ENCODE results near the gene RASGEF1B.

The RASGEF1B gene

DNA sequence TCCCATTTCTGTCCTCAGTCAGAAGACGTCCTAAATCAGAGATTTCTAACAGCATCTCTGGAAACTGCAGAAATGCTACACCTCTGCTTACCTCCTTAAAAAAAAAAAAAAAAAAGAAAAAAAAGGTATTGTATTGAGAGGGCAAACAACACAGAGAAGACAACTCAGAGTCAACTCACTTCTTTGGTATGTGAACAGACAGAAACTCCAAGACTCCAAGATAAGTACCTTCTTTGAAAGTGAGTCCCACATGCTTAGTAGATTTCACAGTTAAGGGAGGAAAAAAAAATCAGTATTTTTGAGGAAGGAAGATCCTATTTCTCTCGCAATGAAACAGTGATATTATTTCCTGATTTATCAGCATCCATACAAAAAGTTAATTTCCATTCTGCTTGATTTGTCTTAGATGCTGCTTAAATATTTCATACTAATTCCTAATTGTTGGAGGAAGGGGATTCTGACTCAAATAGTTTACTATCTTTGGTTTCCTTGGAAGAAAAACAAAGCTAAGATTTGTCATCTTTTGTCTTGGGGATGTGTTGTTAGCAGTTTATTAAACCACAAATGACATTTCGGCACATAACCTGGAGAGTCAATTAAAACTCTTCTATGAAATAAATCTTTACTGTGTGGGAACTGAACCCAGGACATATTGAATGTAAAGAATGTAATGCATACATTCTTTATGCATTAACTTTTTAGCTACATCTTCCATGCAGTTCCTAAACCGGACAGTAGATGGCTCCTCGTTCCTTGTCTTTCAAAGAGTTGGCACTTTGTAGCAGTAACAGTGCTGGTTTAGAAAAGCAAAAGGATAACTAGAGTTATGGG is 4.7 kb downstream of the RASGEF1B start:
- DNase-seq (ENCODE audit: low read depth in 1 of 2, low spot score in 1 of 2), result peak; percentile 31 to 80

DNA sequence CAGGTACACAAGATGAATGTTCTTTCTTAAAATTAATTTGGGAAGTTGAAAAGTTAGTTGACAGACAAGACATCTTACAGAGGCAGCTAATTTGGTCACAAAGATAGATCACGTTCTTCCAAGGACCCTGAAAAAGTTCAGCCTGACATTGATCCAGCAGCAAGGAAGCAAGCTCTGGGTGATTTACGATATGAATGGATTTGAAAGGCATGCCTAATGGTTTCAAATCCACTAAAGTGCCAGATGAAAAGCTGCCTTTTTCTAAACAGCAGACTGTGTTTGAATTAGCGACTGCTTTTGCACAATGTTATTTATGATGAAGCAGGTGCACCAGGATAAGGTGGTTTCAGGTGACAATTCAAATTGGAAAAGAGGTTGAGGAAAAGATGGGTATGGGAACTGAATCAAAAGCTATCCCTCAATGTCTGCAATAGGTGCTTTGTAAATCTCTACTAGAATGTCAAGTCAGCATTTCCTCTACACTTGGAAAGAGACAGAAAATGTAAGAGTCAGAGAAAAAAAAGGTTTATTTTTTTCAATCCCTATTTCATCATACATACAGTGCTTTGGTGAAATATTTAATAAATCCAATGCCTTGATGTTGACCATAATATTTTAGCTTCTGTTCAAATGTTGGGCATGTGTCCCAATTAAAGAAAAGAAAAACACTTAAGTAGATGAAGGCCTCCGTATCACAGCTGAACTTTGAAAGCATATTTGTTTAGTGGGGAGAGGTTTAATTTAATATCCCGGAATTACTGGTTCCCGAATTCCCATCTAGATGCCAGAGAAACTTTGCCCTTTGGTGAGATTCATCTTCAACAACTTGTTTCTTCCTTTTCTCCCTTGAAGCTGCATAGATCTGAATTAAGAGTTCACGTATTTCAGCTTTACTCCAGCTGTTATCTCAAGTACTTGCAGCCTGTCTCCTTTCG is 6.0 kb downstream of the RASGEF1B start:
- no peak for DNase-seq (ENCODE audit: low read depth in 1 of 2, low spot score in 1 of 2)

DNA sequence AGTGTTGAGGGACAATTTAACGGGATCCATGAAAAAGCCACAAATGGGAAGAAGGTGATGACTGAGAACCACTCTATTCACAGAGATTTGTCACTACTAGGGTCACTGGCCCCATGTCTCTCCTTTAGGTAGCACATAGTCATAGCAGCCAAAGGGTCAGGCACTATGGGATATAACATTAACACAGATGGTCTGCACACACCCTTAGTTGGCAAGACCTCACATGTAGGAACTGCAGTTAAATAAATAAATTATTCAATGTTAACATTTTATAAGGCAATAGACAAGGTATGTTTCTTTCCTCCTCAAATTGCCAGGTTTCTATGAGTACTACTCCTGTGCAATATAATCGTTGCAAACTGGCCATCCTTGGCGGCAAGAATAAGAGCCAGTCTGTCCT is 10.9 kb downstream of the RASGEF1B start:
- no peak for DNase-seq (ENCODE audit: low read depth in 1 of 2, low spot score in 1 of 2)

DNA sequence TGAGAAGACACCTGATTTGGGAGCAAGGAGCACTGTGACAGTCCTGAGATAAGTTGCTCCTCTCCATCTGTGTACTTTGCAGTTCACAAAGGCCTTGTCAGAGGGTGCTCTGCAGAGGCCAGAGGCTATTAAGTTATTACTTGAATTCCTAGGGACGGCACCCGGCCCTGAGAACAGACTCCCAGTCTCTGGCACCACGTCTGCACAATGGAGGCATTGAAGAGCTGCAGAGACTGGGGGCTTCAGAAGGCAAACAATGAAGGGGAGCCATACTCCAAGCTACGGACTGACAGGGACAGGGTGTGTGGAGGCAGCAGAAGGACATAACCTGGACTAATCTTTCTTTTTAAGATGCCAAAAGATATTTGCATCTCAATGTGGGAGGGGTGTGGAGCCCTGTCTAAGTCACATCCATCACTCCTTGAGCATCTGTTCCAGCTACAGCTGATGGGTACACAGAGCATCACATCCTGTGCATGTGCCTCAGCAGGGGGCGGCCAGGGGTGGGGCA is 11.5 kb downstream of the RASGEF1B start:
- no peak for DNase-seq (ENCODE audit: low read depth in 1 of 2, low spot score in 1 of 2)

DNA sequence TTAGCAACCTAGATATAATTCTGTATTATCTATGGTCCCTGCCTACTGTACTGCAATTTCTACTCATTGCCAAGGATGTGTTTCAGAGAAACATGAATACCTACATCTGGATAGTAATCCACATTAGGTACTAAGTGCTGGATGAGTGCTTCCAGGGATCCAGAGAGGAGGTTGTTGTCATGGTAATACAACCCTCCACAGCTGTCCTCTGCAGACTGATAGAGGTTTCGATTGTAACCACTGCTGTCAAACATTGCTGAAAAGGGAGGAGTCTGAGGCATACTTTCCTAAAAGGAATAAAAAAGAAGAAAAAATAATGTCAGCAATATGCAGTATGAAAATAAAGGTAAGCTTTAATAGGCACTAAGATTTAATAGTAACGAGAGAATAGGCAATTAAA is 12.5 kb downstream of the RASGEF1B start:
- DNase-seq (ENCODE audit: low read depth in 1 of 2, low spot score in 1 of 2), result no peak

DNA sequence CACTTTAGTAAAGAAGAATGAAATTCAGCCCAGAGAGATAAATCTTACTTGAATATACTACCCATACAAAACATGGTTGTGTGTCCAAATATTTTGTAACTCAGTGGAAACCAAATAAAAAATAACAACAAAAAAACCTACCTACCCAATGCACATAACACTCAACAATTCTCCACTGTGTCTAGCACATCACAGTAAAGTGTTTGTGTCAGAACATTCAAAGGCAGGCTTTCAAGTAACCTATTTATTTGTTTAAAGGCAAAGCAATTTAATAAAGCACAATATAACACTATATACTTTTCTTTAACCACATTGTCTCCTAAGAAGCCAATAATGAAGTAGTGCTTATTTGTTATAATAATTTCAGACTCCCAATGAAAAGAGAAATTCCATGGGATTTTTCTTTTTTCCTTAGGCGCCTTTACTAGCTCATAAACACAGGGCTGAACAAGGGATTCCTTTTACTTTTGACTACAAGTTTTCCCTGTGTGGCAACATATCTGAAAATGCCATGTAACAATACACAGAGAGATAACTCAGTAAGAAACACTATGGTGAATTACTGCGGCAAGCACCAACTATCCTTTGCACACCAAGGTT is 13.7 kb downstream of the RASGEF1B start:
- no peak for DNase-seq (ENCODE audit: low read depth in 1 of 2, low spot score in 1 of 2)

DNA sequence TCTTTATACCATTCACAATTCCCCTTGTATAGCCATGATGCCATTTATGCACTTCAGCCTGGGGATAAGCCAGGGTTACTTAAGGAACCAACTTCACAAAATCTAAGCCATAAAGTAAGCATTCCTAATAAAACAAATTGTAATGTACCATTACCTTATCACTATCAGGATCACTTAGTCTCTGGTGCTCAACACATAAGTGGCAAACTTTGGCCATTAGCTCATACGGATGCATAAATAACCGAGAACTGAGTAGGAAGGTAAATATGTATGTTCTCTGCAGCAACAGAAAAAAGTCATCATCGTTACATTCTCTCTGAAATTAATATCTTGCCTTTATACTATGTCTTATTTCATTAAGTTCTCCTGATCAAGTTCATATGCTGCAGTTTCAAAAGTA is 14.4 kb downstream of the RASGEF1B start:
- no peak for DNase-seq (ENCODE audit: low read depth in 1 of 2, low spot score in 1 of 2)

DNA sequence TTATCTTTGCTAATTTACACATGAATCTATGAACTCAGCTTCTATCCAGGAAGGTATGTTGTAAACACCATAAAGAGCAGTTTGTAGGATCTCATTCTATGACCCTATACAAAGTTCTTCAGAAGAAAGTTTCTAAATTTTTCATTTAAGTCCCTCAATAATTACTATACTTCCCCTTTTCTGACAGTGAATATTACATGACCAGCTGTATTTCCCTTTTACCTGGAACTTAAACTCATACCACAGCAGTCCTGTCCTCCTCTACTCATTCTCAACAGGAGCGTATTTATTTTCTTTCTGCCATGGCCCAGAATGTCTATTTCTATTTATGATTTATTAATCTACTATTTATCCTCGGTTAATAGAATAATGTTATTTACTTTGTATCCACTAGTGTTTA is 15.8 kb downstream of the RASGEF1B start:
- no peak for DNase-seq (ENCODE audit: low read depth in 1 of 2, low spot score in 1 of 2)

DNA sequence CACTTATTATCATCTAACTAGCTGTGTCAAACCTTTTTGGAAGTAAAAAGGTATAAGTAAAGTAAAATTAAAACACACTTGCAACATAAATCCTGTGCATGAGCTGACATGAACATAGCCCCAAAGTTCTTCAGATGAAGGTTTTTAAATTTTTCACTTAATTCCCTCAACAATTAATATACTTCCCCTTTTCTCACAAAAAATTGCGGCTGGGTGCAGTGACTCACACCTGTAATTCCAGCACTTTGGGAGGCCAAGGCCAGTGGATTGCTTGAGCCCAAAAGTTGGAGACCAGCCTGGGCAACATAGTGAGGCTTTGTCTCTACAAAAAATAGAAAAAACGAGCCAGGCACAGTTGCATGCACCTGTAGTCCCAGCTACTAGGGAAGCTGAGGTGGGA is 16.8 kb downstream of the RASGEF1B start:
- no peak for DNase-seq (ENCODE audit: low read depth in 1 of 2, low spot score in 1 of 2)

DNA sequence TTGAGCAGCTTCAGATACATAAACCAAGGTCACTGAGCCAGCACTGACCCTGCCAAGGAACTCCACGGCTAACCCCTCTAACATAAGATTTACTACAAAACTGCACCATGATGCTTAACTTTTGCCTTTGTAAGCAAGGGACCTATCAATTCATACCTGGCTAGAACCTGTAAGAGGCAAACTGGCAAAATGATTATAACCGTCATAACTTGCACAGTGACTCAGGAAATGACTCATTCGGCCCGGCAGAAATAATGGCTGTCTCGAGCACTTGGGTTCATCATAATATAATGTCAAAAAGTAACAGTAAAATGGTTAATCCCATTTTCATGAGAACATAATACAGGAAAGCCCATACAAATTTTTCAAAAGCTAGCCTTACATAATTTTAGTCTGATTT is 17.2 kb downstream of the RASGEF1B start:
- peak in 1 of 2 donors; percentile 13 for DNase-seq (ENCODE audit: low read depth in 1 of 2, low spot score in 1 of 2)

DNA sequence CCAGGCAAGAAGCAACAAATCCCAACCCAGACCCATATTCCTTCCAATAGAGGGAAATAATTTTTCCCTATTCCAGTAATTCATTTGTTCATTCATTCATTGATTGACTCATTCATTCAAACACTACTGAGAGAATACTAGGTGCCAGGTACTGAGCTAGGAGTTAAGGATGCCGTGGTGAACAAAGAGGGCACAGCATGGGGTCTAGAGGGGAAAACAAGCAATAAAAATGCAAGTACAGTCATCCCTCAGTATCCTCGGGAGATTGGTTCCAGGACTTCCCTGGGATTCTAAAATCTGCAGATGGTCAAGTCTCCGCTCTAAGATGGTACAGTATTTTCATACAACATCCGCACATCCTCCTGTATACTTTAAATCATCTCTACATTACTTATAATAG is 18.7 kb downstream of the RASGEF1B start:
- no peak for DNase-seq (ENCODE audit: low read depth in 1 of 2, low spot score in 1 of 2)

DNA sequence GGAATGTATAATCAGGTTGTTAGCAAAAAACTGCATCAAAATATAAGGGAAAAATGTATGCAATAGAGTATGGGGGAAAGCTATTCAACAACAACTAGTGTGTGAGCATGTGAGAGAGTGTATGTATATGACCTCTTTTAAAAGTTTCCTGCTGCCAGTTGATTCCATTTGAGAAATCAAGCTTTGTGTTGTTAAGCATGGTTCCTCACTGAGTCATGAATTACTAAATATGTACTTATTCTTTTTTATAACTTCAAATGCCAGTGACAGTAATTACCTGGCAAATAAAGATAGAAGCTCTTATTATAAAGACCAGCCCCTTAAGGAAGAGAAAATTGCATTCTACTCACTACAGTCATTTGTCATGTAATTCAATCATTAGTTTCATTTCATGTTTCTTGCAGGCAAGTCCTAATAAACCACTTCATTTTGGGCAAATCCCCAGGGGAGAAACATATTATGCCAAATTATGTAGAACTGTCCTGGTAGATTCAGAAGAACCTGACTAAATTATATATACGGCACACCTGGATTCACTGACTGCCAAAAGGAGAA is 19.2 kb downstream of the RASGEF1B start:
- DNase-seq (ENCODE audit: low read depth in 1 of 2, low spot score in 1 of 2), result no peak

DNA sequence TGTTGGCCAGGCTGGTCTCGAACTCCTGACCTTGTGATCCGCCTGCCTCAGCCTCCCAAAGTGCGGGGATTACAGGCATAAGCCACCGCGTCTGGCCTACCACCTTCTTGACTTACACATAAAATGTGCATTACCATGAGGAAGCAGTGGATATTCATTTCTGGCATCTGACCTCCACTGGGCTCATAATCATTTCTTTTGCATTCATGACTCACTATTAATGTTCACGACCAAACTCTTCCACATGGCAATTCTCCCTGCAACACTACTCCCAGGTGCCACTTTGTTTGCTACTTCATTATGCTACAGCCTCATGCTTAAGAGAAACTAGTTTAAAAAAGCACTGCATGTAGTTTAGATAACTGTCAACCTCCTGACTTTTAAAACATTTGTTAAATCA is 22.7 kb downstream of the RASGEF1B start:
- DNase-seq (ENCODE audit: low read depth in 1 of 2, low spot score in 1 of 2), result no peak

DNA sequence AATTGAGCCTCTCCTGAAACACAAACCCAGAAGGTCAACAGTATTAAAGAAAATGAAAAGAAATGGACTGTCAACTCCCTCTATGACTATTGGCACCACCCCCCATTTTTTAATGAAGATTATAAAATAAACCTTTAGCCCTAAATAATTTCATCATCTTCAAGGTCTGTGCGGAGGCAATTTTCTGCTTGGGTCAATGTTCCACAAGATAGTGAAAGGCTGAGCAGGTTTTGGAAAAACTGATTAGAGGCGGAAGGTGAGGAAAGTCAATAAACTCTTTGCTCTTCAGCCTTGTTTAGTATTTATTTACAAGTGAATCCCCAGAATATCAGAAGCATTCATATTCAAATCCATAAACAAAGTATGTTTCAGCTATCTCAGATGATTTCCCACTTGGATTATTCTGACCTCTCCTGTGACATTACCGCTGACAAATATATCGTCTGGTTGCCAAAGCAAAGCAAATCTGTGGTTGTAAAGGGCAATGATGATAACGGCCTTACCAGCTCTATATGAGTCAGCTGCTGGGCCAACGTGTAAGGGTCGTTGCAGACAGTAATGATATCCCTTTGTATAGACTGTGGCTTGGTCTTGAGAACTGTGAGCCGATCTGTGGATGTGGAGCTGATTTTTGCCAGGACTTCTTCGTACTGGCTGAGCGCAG is 24.0 kb downstream of the RASGEF1B start:
- DNase-seq (ENCODE audit: low read depth in 1 of 2, low spot score in 1 of 2), result no peak

DNA sequence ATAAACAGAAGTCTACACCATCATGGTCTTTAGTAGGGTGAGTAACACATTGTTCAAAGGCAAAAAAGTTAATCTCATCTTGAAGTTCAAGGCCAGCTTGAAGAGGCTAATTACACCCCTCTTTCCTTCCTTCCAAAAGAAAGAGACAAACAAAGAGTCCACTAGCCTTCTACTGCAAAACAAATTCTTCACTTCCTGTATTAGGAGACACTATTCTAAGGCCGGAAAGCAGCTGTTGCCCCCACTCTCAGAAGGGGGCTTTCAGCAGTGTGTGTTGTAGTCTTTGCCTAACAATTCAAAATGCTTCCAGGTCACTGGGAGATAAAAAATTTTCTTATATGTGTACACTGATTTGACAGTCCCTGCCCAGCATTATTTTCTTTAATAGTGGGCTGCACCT is 25.1 kb downstream of the RASGEF1B start:
- DNase-seq (ENCODE audit: low read depth in 1 of 2, low spot score in 1 of 2), result no peak

DNA sequence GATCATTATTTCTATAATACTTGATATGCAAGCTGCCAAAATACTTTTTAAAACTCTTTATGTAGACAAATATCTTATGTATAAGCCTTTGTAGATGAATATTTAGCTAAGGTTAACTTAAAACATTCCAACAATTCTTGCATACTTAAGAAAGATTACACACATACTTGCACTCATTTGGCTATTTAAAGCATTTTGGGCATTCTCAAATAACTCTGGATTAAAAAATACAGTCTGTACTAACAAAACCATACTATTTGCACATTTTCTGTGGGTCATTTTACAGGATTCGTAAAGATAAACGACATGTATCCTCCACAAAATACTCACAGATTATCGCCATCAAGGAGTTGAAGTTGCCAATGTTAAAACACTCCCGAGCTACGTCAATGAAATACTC is 26.5 kb downstream of the RASGEF1B start:
- DNase-seq (ENCODE audit: low read depth in 1 of 2, low spot score in 1 of 2), result no peak

DNA sequence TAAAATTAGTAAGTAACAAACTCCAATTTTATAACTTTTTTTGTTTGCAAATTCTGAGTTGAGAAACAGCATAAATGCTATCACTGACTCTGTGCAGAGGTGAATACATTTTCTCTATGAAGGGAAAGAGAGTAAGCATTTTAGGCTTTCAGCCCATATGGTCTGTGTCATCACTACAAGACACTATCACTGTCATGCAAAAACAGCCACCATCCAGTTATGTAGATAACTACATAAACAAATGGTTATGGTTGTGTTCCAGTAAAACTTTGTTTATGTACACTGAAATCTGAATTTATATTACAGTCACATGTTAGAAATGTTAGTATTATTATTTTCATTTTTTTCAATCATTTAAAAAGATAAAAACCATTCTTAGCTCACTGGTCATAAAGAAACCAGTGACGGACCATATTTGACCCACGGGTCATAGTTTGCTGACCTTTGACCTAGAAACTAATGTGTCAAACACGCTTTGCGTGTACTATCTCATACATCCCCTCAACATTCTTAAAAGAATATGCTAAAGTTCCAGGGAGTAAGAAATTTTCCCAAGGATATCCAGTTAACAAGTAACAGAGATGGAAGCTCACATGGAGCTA is 29.1 kb downstream of the RASGEF1B start:
- no peak for DNase-seq (ENCODE audit: low read depth in 1 of 2, low spot score in 1 of 2)

DNA sequence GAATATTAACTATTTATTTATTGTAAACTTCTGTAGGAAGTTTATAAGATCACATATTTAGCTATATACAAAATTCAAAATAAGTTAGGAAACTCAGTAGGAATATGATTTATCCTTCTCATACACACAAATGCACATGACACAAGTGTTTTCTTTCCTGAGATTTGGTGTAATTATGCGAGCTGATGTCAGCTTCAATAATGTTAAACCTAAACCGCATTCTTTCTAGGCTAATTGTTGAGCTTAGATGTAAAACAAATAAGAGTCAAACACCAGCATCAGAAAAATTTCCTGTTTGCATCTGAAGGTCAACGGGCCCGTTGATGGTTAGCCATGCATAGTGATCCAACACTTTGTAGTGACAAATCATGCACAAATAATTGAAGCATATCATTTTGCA is 30.8 kb downstream of the RASGEF1B start:
- no peak for DNase-seq (ENCODE audit: low read depth in 1 of 2, low spot score in 1 of 2)

DNA sequence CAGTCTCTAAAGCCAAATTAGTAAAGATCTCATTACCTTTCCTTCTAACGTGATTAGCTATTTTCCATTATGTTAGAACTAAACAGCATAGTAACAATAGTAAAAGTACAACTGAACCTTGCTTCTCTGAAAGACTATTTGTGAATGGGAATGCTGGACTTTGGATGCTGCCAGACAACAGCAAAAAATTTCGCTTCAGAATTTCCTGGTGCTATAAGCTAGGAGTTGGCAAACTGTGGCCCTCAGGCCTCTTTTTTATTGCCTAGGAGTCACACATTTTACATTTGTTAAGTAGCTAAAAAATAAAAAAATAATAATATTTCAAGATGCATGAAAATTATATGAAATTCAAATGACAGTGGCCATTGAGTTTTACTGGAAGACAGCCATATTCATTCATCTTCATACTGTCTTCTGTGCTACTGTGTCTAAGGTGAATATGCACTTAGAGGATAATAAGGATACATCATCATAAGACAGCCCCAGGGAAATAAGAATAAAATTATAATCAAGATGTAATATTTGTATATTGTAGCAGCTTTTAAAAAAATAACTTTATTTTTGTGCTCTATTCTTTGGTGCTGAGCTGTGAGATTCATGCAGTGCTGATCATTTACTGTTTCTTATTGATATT is 34.6 kb downstream of the RASGEF1B start:
- DNase-seq (ENCODE audit: low read depth in 1 of 2, low spot score in 1 of 2), result no peak

DNA sequence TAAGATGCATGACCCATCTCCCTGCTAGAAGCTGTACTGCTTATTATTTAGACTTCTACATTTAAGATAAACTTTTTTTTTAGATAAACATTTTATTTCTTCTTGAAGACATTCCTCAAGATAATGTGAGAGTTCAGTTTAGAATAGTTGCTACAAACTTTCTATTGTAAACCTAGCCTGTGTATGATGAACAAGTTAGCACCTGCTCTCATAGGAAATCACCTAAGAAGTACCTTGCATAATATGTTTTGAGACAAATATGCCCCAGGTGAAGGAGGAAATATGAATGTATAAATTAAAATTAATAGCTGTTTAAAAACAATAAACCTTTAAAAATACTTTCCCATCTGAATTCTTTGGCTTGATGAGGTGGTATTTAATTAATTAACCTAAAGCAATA is 35.6 kb downstream of the RASGEF1B start:
- no peak for DNase-seq (ENCODE audit: low read depth in 1 of 2, low spot score in 1 of 2)
